Measurements from ENCODE around the gene IGFBP3.
"Not testable (repeated sequence)": the region's sequence is repeated elsewhere in the genome, so short reads cannot be mapped to it uniquely, and the experiment has no call there.

GRCh38 chr7:45940237-45940781 lies 19.2 kb upstream of the IGFBP3 start:
- TF ChIP-seq CTCF (IDR thresholded peaks at IDR 0.05; ENCODE audit: poor library complexity); EZH2 (IDR thresholded peaks at IDR 0.05; ENCODE audit: borderline replicate concordance): not testable (repeated sequence)
